Esophagus muscularis mucosa (tissue), 4 donors: ENCODE data around the gene MS4A6A.
"Not testable (repeated sequence)": the region's sequence is repeated elsewhere in the genome, so short reads cannot be mapped to it uniquely, and the experiment has no call there.

Experiments used
- CTCF ChIP-seq, 3 experiments: fragments of 200-600 bp in 2 of 3; fragments of 450-650 bp in 1 of 3; sonication (generic) in 2 of 3; IDR thresholded peaks; one replicate each; pipeline ENCODE4 v1.5.1; 2017 to 2019; ENCODE audit warnings: antibody characterized with exemption in 3 of 3, mild to moderate bottlenecking in 2 of 3, moderate library complexity in 1 of 3
- EP300 ChIP-seq: sonication (generic); formaldehyde crosslinking; IDR thresholded peaks from one replicate; pipeline ENCODE4 v1.6.1; 2017; ENCODE audit warnings: antibody characterized with exemption
- POLR2A ChIP-seq: fragments of 450-650 bp; IDR thresholded peaks from one replicate; pipeline ENCODE4 v1.6.1; 2017; ENCODE audit warnings: antibody characterized with exemption, moderate library complexity, mild to moderate bottlenecking, low read depth
- POLR2AphosphoS5 ChIP-seq, 2 donors: sonication (generic); formaldehyde crosslinking; IDR thresholded peaks; one replicate each; pipeline ENCODE4 v1.6.1; 2017; ENCODE audit warnings: antibody characterized with exemption in 2 of 2

DNA sequence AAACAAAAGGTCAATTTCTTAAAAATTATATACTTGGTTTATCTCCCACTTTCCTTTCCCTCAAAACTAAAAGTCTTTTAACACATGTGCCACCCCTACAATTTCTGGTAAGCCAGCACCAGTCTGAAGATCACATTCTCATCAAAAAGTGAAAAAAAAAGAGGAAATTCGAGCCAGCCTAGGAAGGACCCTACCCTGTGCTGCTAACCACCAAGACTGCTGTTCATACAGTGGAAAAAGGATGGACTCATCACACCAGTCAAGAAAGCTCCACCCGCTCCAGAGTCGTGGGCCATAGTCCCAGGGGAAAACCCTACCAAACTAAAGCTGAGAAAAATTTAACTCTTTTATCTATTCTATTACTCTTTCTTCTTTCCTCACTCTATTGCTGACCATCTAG is 5.6 kb upstream of the MS4A6A start:
- TF ChIP-seq CTCF (IDR thresholded peaks at IDR 0.05); POLR2A; POLR2AphosphoS5 (IDR thresholded peaks at IDR 0.05); EP300: not testable (repeated sequence)
